IPS-18c (cell line): ENCODE data around the gene ARHGEF33.
A peak's percentile ranks its signal among the peaks of the same experiment; 100 is the strongest.

Experiments
- H3K4me3 ChIP-seq: 2 replicates; pipeline ENCODE4 v1.7.0; 2013; ENCODE audit warnings: low read depth, mild to moderate bottlenecking, low read length, moderate library complexity; ENCODE audit not compliant: insufficient read depth
- H3K9me3 ChIP-seq: one replicate; pipeline ENCODE4 v1.6.1; 2013; ENCODE audit warnings: mild to moderate bottlenecking, low read length, moderate library complexity; ENCODE audit not compliant: control insufficient read depth, insufficient read depth

Gene ARHGEF33

GRCh38 chr2:38889575-38889974, at the start of gene ARHGEF33:
TSS of gene ARHGEF33 (plus strand) at chr2:38889875. CDS start at chr2:38919448, 29,573 bp downstream.
- Histone ChIP-seq H3K4me3 (no peak within 1 kb of the TSS), H3K9me3 (no peaks in the 10 kb centered on the region)

- no peaks in the 10 kb centered on the region for H3K9me3 ChIP-seq
- no peak overlapping the region for H3K4me3 ChIP-seq
These were observed 39.6 kb upstream of the ARHGEF33 start for GRCh38 chr2:38850045-38850444.

GRCh38 chr2:38856165-38856564, 33.5 kb upstream of the ARHGEF33 start:
- H3K9me3 ChIP-seq = no peaks in the 10 kb centered on the region
- no peak overlapping the region for H3K4me3 ChIP-seq

GRCh38 chr2:38862476-38862875, 27.2 kb upstream of the ARHGEF33 start:
- no peaks in the 10 kb centered on the region for H3K9me3 ChIP-seq
- H3K4me3 ChIP-seq = no peak overlapping the region

GRCh38 chr2:38863061-38863695, 26.5 kb upstream of the ARHGEF33 start:
- no peak overlapping the region for H3K4me3 ChIP-seq
- no peaks in the 10 kb centered on the region for H3K9me3 ChIP-seq

- Histone ChIP-seq H3K4me3 (no peak overlapping the region), H3K9me3 (no peaks in the 10 kb centered on the region)
These were observed 22.8 kb upstream of the ARHGEF33 start for GRCh38 chr2:38866773-38867443.

GRCh38 chr2:38871432-38871831, 18.2 kb upstream of the ARHGEF33 start:
- Histone ChIP-seq H3K9me3 (no peaks in the 10 kb centered on the region), H3K4me3 (no peak overlapping the region)

GRCh38 chr2:38873763-38874162, 15.9 kb upstream of the ARHGEF33 start:
- Histone ChIP-seq H3K4me3 (no peak overlapping the region), H3K9me3 (no peaks in the 10 kb centered on the region)

GRCh38 chr2:38875227-38875575, 14.5 kb upstream of the ARHGEF33 start:
- Histone ChIP-seq H3K9me3 (no peaks in the 10 kb centered on the region), H3K4me3 (peak overlapping the region; percentile 100)

- Histone ChIP-seq H3K4me3 (peak within 1 kb of the TSS; percentile 100), H3K9me3 (no peaks in the 10 kb centered on the region)
These were observed 13.9 kb upstream of the ARHGEF33 start, which contains the start of the genes DHX57 and MORN2 for GRCh38 chr2:38875576-38876367. TSS of gene DHX57 (minus strand) at chr2:38875934. CDS start at chr2:38868405, 7,529 bp downstream. TSS of gene MORN2 (plus strand) at chr2:38875976.

- H3K4me3 ChIP-seq = peak overlapping the region; percentile 100
- H3K9me3 ChIP-seq = no peaks in the 10 kb centered on the region
These were observed 13.3 kb upstream of the ARHGEF33 start for GRCh38 chr2:38876407-38876806.

- no peaks in the 10 kb centered on the region for H3K9me3 ChIP-seq
These were observed 3.6 kb upstream of the ARHGEF33 start for GRCh38 chr2:38886063-38886462.

GRCh38 chr2:38887347-38887746, 2.3 kb upstream of the ARHGEF33 start:
- Histone ChIP-seq H3K4me3 (no peak overlapping the region), H3K9me3 (no peaks in the 10 kb centered on the region)

More at GRCh38 chr2:38886063-38886462, 3.6 kb upstream of the ARHGEF33 start:
- H3K4me3 ChIP-seq = no peak overlapping the region

- no peaks in the 10 kb centered on the region for H3K9me3 ChIP-seq
- H3K4me3 ChIP-seq = no peak overlapping the region
These were observed 1.6 kb upstream of the ARHGEF33 start for GRCh38 chr2:38887902-38888554.

GRCh38 chr2:38889045-38889444, 630 bp upstream of the ARHGEF33 start:
- no peak overlapping the region for H3K4me3 ChIP-seq
- H3K9me3 ChIP-seq = no peaks in the 10 kb centered on the region

GRCh38 chr2:38892819-38893218, 3.1 kb downstream of the ARHGEF33 start:
- Histone ChIP-seq H3K4me3 (no peak overlapping the region), H3K9me3 (no peaks in the 10 kb centered on the region)

- no peak overlapping the region for H3K4me3 ChIP-seq
- H3K9me3 ChIP-seq = no peaks in the 10 kb centered on the region
These were observed 8.6 kb downstream of the ARHGEF33 start for GRCh38 chr2:38898256-38898655.
